ENCODE data around the gene CERS4.

- no peak for TF ChIP-seq EZH2 (IDR thresholded peaks at IDR 0.05; ENCODE audit: insufficient read depth, poor library complexity, severe bottlenecking)
- TF ChIP-seq EZH2phosphoT487 (IDR thresholded peaks at IDR 0.05; ENCODE audit: insufficient read depth, low read depth) = no peak
These were observed 41.4 kb downstream of the CERS4 start for GRCh38 chr19:8250596-8250995.
